ENCODE results near the gene OSGIN1.
"Not testable (repeated sequence)": the region's sequence is repeated elsewhere in the genome, so short reads cannot be mapped to it uniquely, and the experiment has no call there.

OSGIN1 gene

GRCh38 chr16:83940630-83941378 is 12.2 kb upstream of the OSGIN1 start:
- DNase-seq (ENCODE audit: low read depth in 1 of 2, low spot score in 1 of 2) = no peak

- not testable (repeated sequence) for DNase-seq (ENCODE audit: low read depth in 1 of 2, low spot score in 1 of 2)
These were observed 11.5 kb upstream of the OSGIN1 start for GRCh38 chr16:83941546-83941945.

GRCh38 chr16:83942074-83942473 is 11.0 kb upstream of the OSGIN1 start:
- no peak for DNase-seq (ENCODE audit: low read depth in 1 of 2, low spot score in 1 of 2)

DNA sequence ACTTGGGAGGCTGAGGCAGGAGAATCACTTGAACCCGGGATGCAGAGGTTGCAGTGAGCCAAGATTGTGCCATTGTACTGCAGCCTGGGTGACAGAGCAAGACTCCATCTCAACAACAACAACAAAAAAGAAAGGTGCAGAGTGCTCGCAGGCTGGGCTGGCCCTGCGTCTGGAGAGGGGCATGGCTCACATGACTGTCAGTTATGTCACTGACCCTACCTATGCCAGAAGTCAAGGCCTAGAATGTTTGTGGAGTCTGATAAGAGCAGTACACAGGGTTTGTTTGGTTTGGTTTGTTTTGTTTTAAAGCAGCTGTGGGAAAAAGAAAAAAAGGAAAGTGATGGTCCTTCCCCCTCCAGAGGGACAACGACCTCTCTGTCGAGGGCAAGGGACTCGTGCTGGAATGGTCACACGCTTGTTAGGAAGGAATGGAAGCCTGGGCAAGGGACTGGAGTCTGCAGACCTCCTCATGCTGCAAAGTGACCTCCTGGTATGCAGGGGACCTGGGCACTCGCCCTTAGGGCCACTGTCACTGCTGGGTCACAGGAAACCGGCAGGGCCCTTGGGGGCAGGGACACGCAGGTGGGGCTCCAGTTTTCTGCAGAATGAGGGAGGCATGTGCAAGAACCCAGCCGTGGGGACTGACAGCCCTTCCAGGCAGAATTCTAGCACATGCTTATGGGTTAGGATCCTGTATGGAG is 10.1 kb upstream of the OSGIN1 start:
- DNase-seq (ENCODE audit: low read depth in 1 of 2, low spot score in 1 of 2) = no peak

- DNase-seq (ENCODE audit: low read depth in 1 of 2, low spot score in 1 of 2) = no peak
These were observed 9.5 kb upstream of the OSGIN1 start for GRCh38 chr16:83943516-83944050.

DNA sequence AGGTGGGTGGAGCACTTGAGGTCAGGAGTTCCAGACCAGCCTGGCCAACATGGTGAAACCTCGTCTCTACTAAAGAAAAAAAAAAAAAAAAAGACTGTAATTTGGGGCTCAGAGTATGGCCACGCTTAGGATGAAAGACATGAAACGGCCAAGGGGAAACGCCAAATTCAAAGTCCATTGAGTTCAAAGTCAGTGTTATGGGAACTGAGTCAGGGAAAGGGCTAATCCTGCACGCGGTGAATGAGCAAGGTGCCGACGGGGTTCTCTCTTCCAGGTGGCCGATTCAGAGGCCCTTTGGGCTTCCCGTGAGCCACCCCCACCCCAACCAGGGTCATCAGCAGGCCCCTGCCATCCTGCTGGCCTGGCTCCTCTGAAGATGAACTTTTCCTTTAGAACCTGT is 7.5 kb upstream of the OSGIN1 start:
- no peak for DNase-seq (ENCODE audit: low read depth in 1 of 2, low spot score in 1 of 2)

DNA sequence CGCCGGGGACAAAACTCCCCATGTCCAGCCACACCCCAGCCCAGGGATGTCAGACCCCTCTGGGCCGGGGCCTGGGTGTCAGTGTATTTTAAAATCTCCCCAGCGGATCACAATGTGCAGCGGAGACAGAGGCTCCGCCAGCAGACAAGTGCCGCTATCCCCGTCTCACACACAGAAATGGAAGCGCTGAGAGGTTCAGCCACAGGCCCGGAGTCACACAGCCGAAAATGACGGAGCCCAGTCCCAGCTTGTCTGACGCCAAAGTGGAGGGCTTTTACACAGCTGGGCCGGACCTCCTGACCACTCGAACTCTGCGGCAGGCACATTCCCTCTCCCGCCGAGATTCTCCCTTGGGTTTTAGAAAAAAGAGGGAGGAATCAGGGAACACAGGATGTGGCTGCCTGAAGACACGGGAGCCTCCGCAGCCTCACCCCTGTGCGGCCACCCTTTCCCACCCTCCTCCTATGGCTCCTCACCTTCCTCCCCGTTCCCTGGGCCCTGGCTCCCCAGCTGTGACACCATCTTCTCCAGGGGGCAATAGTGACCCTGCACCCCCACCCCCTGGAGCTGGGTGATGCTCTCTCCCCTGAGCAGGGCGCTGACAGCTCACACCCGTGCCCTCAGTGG is 6.8 kb upstream of the OSGIN1 start:
- no peak for DNase-seq (ENCODE audit: low read depth in 1 of 2, low spot score in 1 of 2)

- no peak for DNase-seq (ENCODE audit: low read depth in 1 of 2, low spot score in 1 of 2)
These were observed 6.1 kb upstream of the OSGIN1 start for GRCh38 chr16:83946781-83947566.

DNA sequence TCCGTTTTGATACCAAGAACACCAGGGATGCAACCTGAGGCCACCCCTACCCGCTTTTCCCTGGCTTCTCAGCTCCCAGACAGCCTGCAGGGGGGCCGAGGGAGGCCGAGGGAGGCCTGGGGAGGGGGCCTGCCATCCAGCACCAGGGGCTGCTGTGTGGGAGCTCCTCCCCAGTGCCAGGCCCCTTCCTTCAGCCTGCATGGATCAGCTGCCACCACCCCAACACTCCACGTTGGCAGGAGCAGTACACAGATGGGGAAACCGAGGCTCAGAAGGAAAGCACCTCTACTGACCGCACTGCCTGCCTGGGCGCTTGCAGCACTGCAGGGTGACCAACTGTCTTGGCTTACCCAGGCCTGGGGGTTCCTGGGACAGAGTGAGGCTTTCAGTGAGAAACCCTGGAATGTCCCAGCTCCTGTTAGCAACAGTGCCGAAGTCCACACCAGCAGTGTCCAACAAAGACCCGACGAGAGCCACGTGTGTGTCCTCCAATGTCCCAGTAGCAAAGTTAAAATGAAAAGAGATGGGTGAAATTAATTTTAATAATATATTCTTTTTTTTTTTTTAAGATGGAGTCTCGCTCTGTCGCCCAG is 5.3 kb upstream of the OSGIN1 start:
- no peak for DNase-seq (ENCODE audit: low read depth in 1 of 2, low spot score in 1 of 2)

GRCh38 chr16:83948914-83949723 is 3.9 kb upstream of the OSGIN1 start:
- no peak for DNase-seq (ENCODE audit: low read depth in 1 of 2, low spot score in 1 of 2)

DNA sequence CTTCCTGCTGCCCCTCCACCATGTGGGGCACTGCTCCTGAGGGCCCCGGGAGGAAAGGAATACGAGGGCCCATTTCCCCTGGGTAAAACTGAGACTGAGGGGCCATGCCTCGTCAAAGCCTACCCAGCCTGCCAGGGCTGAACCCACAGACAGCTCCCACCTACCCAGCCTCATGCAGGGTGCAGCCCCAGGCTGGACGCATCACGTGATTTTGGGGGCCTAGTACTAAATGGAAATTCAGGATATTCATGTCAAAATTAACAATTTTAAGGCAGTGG is 3.4 kb upstream of the OSGIN1 start:
- DNase-seq (ENCODE audit: low read depth in 1 of 2, low spot score in 1 of 2) = no peak

DNA sequence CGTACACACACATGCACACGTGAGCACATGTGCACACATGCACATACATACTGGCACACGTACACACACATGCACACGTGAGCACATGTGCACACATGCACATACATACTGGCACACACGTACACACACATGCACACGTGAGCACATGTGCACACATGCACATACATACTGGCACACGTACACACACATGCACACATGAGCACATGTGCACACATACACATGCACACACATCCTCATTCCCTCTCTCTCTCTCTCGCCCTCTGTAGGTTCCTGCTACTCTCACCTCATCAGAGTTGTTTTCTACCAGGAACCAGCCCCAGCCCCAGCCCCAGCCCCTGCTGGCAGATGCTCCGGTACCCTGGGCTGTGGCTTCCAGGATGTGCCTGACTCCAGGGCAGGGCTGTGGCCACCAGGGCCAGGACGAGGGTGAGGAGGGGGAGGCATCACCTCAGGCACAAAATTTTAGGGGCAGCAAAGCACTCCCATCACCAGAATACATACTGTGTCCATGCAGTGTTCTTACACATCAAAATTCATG is 2.1 kb upstream of the OSGIN1 start:
- DNase-seq (ENCODE audit: low read depth in 1 of 2, low spot score in 1 of 2) = not testable (repeated sequence)

DNA sequence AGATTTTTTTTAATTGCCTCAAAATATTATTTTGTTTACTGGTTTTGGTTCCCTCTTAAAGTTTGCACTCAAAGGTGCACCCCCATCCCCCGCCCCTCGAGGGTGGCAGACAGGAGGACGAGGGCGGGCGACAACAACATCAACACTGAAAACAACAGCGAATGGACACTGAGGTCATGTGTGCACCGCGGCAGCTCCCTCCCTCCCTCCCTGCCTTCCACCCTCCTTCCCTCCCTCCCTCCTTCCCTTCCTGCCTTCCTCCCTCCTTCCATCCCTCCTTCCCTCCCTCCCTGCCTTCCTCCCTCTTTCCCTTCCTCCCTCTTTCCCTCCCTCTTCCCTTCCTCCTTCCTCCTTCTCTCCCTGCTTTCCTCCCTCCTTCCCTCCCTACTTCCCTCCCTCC is 1.5 kb upstream of the OSGIN1 start:
- DNase-seq (ENCODE audit: low read depth in 1 of 2, low spot score in 1 of 2) = no peak

GRCh38 chr16:83952587-83952939 is 477 bp upstream of the OSGIN1 start:
- no peak for DNase-seq (ENCODE audit: low read depth in 1 of 2, low spot score in 1 of 2)

- no peak for DNase-seq (ENCODE audit: low read depth in 1 of 2, low spot score in 1 of 2)
These were observed 946 bp downstream of the OSGIN1 start for GRCh38 chr16:83953796-83954576.

GRCh38 chr16:83954577-83955016 is 1.6 kb downstream of the OSGIN1 start:
- DNase-seq (ENCODE audit: low read depth in 1 of 2, low spot score in 1 of 2) = no peak

- DNase-seq (ENCODE audit: low read depth in 1 of 2, low spot score in 1 of 2) = no peak
These were observed 2.4 kb downstream of the OSGIN1 start for GRCh38 chr16:83955218-83956130.
